GM12878 (cell line): Measurements from ENCODE around the gene CCL4. TPM values are rescaled to one million over a fixed set of nuclear protein-coding genes. Genes with fewer than 3 reads are reported as not detected.

Experiments used
- ATAC-seq: fragments of 200-7000 bp; cut with Tn5 transposase; 3 replicates; pipeline ENCODE4 v1.9.1; 2020; ENCODE audit warnings: mild to moderate bottlenecking, moderate library complexity
- BruUV-seq: library from RNA; stranded (reverse); fragments of 400-500 nt; replicated peaks from 2 replicates; lab custom pipeline; 2021; lab: Mats Ljungman, UMichigan
- CTCF ChIA-PET: fragments of 300-600 bp; sonication (Branson Sonifier 250); formaldehyde crosslinking; extraction: SDS; loops from one replicate; lab custom pipeline; 2021; ENCODE audit warnings: inconsistent platforms; lab: Yijun Ruan, JAX
- POLR2A ChIA-PET: fragments of 350-600 bp; formaldehyde crosslinking; extraction: SDS; loops from one replicate; lab custom pipeline; 2021; ENCODE audit warnings: inconsistent platforms; lab: Charles Lee
- RAD21 ChIA-PET: fragments of 300-600 bp; sonication (Branson Sonifier 250); formaldehyde crosslinking; loops from one replicate; lab custom pipeline; 2023; ENCODE audit warnings: antibody characterized with exemption; ENCODE audit not compliant: unreplicated experiment; lab: Charles Lee
- SMC1A ChIA-PET: fragments of 300-600 bp; sonication (Branson Sonifier 250); formaldehyde crosslinking; loops from one replicate; lab custom pipeline; 2023; ENCODE audit not compliant: unreplicated experiment, uncharacterized antibody; lab: Charles Lee
- DNase-seq: peaks from one replicate; pipeline ENCODE4 v3.0.0-alpha.2; 2011; ENCODE audit warnings: low read depth, low spot score
- FAIRE-seq: peaks from 3 replicates; lab custom pipeline; 2011; peaks lifted over from hg19 to GRCh38; lab: Jason Lieb, UNC
- H2AFZ ChIP-seq: 2 replicates; pipeline ENCODE4 v1.6.0; 2011; ENCODE audit warnings: low read depth, low read length, control low read depth; ENCODE audit not compliant: control insufficient read depth
- H3K27ac ChIP-seq: 2 replicates; pipeline ENCODE4 v1.5.1; 2011; ENCODE audit warnings: control low read depth; ENCODE audit not compliant: control insufficient read depth, insufficient read depth
- H3K27me3 ChIP-seq, 2 experiments: replicated peaks in 1 of 2; 2 replicates each; pipeline versions ENCODE4 v1.6.0 to v1.6.1; 2011; ENCODE audit warnings: low read length in 1 of 2; ENCODE audit not compliant: control insufficient read depth in 2 of 2, insufficient read depth in 2 of 2
- H3K36me3 ChIP-seq, 2 experiments: 2 replicates each; pipeline ENCODE4 v1.5.1; 2011; ENCODE audit warnings: low read length in 1 of 2; ENCODE audit not compliant: control insufficient read depth in 2 of 2, insufficient read depth in 2 of 2
- H3K4me1 ChIP-seq: 2 replicates; pipeline ENCODE4 v1.6.1; 2011; ENCODE audit warnings: mild to moderate bottlenecking, low read length, moderate library complexity, mixed read lengths; ENCODE audit not compliant: control insufficient read depth, insufficient read depth
- H3K4me2 ChIP-seq: 2 replicates; pipeline ENCODE4 v1.6.0; 2011; ENCODE audit warnings: control low read depth; ENCODE audit not compliant: control insufficient read depth, insufficient read depth
- H3K4me3 ChIP-seq: fragments of 200-600 bp; sonication (generic); 2 replicates; pipeline ENCODE4 v1.5.1; 2016
- H3K79me2 ChIP-seq: 2 replicates; pipeline ENCODE4 v1.6.0; 2011; ENCODE audit warnings: low read length; ENCODE audit not compliant: control insufficient read depth, insufficient read depth
- H3K9ac ChIP-seq: 2 replicates; pipeline ENCODE4 v1.8.0; 2011; ENCODE audit warnings: low read length, control low read depth, mixed read lengths; ENCODE audit not compliant: control insufficient read depth, insufficient read depth
- H3K9me3 ChIP-seq: replicated peaks from 3 replicates; pipeline ENCODE4 v1.5.1; 2011; ENCODE audit warnings: mild to moderate bottlenecking, low read length; ENCODE audit not compliant: control insufficient read depth, insufficient read depth
- H4K20me1 ChIP-seq: 2 replicates; pipeline ENCODE4 v1.6.0; 2011; ENCODE audit not compliant: control insufficient read depth, insufficient read depth
- EP300 ChIP-seq, 2 experiments: fragments of 150-350 bp in 1 of 2; IDR thresholded peaks; 2 replicates each; pipeline ENCODE4 v1.6.1; 2011 to 2012; ENCODE audit warnings: low read depth in 2 of 2, low read length in 2 of 2, borderline replicate concordance in 1 of 2, improper control_type of control experiment in 1 of 2, inconsistent platforms in 1 of 2; ENCODE audit not compliant: control insufficient read depth in 1 of 2
- ESRRA ChIP-seq: IDR thresholded peaks from 2 replicates; pipeline ENCODE4 v1.6.1; 2012; ENCODE audit warnings: mild to moderate bottlenecking, low read length, improper control_type of control experiment
- SIN3A ChIP-seq: IDR thresholded peaks from 2 replicates; pipeline ENCODE4 v1.6.1; 2012; ENCODE audit warnings: low read depth, low read length, improper control_type of control experiment
- ZBTB33 ChIP-seq: fragments of 450-650 bp; IDR thresholded peaks from 2 replicates; pipeline ENCODE4 v1.6.1; 2017; ENCODE audit warnings: mild to moderate bottlenecking
- WGBS: methylation state at CpG from one replicate; pipeline ENCODE4 v1.1.6; 2016; ENCODE audit warnings: low lambda C conversion rate; ENCODE audit not compliant: insufficient replicate concordance, insufficient coverage; ENCODE audit errors: missing lambda C conversion rate; 5-methylcytosine and 5-hydroxymethylcytosine counted together
- in situ Hi-C: fragments of 300-500 bp; cut with MboI; formaldehyde crosslinking; loops from 9 replicates; pipeline ENCODE4 v1.14.3; 2018; ENCODE audit warnings: mixed read lengths
- intact Hi-C: fragments of 100-400 bp; cut with micrococcal nuclease; formaldehyde crosslinking; loops from one replicate; pipeline ENCODE4 v1.14.2; 2022; ENCODE audit not compliant: unreplicated experiment
- polyA plus RNA-seq, 11 experiments: library from polyadenylated mRNA; depleted of rRNA in 4 of 11; unstranded in 6 of 11; stranded (reverse) in 5 of 11; fragments of >200 nt; fragmentation: Nextera tagmentation in 4 of 11; fragmentation: Illumina TruSeq in 1 of 11; extraction: Ambion mirVana in 4 of 11; extraction: Trizol in 1 of 11; gene quantifications; 1 replicate in 1 of 11; 2 replicates in 10 of 11; pipeline versions ENCODE4 v1.2.1 to v1.2.3, GENCODE V29; 2011 to 2016; ENCODE audit warnings: inconsistent platforms in 2 of 11, missing spikeins in 2 of 11, low read depth in 1 of 11
- total RNA-seq, 4 experiments: library from RNA; depleted of rRNA in 3 of 4; stranded (reverse); fragments of >200 nt in 3 of 4; fragmentation: Illumina TruSeq in 1 of 4; extraction: Trizol in 1 of 4; gene quantifications; 2 replicates each; pipeline versions ENCODE4 v1.2.1 to v1.2.3, GENCODE V29; 2013 to 2021

Gene CCL4
- total and polyA plus RNA-seq, 10 of the 15 experiments (the other 5 are each of a cell fraction or from before 2014, with no cell fraction given): 18.7 to 741 (median 79.4) TPM

- DNase-seq: no peak
- H3K27ac ChIP-seq: no peak within 1 kb of the TSS
- H2AFZ ChIP-seq: no peak within 1 kb of the TSS
- no peaks in the 10 kb centered on the region for H3K4me1 ChIP-seq
- no peaks in the 10 kb centered on the region for H3K79me2 ChIP-seq
- 0 out of 4 replicates have a peak, but pooled peaks cover 0 to 2% of the 10 kb centered on the region in 2 experiments for H3K27me3 ChIP-seq
- H3K4me2 ChIP-seq: no peak within 1 kb of the TSS
- TF ChIP-seq ZBTB33 (no peak), ESRRA (no peak), SIN3A (no peak), EP300 (IDR thresholded peaks at IDR 0.05; ENCODE audit: borderline replicate concordance in 1 of 2, control insufficient read depth in 1 of 2, low read depth in 2 of 2, low read length in 2 of 2) (no peak)
- H3K4me3 ChIP-seq: no peak within 1 kb of the TSS
- H4K20me1 ChIP-seq: no peaks in the 10 kb centered on the region
- no TSS peak for BruUV-seq
- intact Hi-C loops: no loop called here
- RAD21 ChIA-PET: interaction anchor here (1.5 kb wide), 1 partner anchor 82 kb away, joined by 5 read pairs; the partner anchor contains the start of gene CCL16
- H3K9ac ChIP-seq: no peak within 1 kb of the TSS
- H3K36me3 ChIP-seq: no peaks in the 10 kb centered on the region
- no peaks in the 10 kb centered on the region; the same call in 2 of the 3 replicates for H3K9me3 ChIP-seq
- WGBS: 9% methylated on average over 5 of the region's 5 CpGs
- in situ Hi-C loops: no loop called here
- CTCF ChIA-PET: interaction anchor here (0.5 to 2.6 kb wide), 6 partner anchors 8 to 109 kb away, joined by 3 to 10 read pairs (median 4); no protein-coding TSS in a partner anchor
- SMC1A ChIA-PET: interaction anchor here (0.9 to 15.8 kb wide), 6 partner anchors 14 to 88 kb away, joined by 3 to 341 read pairs (median 6); partner anchors contain the start of gene CCL16
- FAIRE-seq: no peak
- ATAC-seq: no peak
- POLR2A ChIA-PET: no interaction called here
These were observed 39.7 kb upstream of the CCL4 start, which contains the start of gene CCL18 for GRCh38 chr17:36063786-36064541. Gene CCL18 (plus strand): TSS chr17:36064272. CDS start chr17:36064343, 71 bp downstream.
